ENCODE data around the gene CNN2. TPM values are rescaled to one million over a fixed set of nuclear protein-coding genes. Genes with fewer than 3 reads are reported as not detected.
A peak's percentile ranks its signal among the peaks of the same experiment; 100 is the strongest.

Gene CNN2
- total and polyA plus RNA-seq, 2 of the 13 experiments (the other 11 are each of a cell fraction or from before 2014, with no cell fraction given): 63.6 to 70.0 TPM

DNA sequence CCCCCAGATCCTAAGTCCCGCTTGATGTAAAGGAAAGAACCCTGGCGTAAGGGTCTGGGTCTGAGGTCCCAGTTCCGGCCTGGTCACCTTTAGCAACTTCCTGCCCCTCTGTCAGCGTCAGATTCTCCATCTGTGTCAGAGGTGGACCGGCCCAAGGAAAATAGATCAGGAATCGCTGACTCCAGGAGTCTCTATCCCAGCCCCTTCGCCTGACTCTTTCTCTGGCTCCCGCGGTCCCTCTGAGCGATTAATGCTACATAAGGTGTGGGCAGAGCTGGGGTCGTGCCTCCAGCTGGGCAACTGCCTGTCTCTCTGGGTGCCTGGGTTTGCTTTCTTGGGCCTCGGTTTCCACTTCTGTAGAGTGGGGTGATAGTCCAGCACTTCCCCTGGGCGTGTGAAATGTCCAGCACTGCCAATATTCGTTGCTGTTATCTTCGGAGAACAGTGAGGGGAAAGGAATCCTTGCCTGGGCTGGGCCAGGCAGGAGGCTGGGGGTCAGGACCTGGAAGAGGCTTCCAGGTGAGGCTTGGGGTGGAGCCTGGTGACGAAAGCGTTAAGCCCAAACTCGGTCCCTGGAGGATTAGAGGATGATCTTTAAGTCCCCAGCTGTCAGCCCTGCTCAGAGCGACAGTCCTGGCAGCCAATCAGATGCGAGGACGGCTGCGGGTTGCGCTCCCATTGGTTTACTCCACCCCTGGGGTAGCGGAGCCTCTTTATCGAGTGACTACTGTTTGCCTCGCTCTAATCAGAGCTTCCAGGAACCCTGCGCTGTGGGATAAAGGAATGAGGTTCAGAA lies 14.3 kb downstream of the CNN2 start (continued):
- TF ChIP-seq HMGXB3 (CRISPR knock-in tag; IDR thresholded peaks at IDR 0.05; ENCODE audit: borderline replicate concordance) (peak; percentile 37; the same call in 1 of the 2 replicates), CHCHD3 (CRISPR knock-in tag; IDR thresholded peaks at IDR 0.05) (0 out of 2 replicates have a peak, but pooled peaks have one; percentile 25), PHF5A (CRISPR knock-in tag; IDR thresholded peaks at IDR 0.05; ENCODE audit: low read depth, unreplicated experiment) (no peak), YY1 (IDR thresholded peaks at IDR 0.05; ENCODE audit: insufficient read depth, insufficient replicate concordance, low read depth, low read length) (no peak), CREM (IDR thresholded peaks at IDR 0.05) (peak; percentile 22; the same call in 1 of the 2 replicates), CREM (CRISPR knock-in tag; IDR thresholded peaks at IDR 0.05) (no peak), MLLT10 (CRISPR knock-in tag; IDR thresholded peaks at IDR 0.05) (no peak), NFKBIZ (CRISPR knock-in tag; IDR thresholded peaks at IDR 0.05) (no peak; the same call in 1 of the 2 replicates), DRAP1 (CRISPR knock-in tag; IDR thresholded peaks at IDR 0.05) (0 out of 2 replicates have a peak, but pooled peaks have one; percentile 6), RAD51 (IDR thresholded peaks at IDR 0.05; ENCODE audit: borderline replicate concordance) (no peak), ZNF10 (CRISPR knock-in tag; IDR thresholded peaks at IDR 0.05; ENCODE audit: borderline replicate concordance, low read depth) (no peak), ZNF557 (CRISPR knock-in tag; IDR thresholded peaks at IDR 0.05) (no peak), RCOR2 (CRISPR knock-in tag; IDR thresholded peaks at IDR 0.05) (peak; percentile 31; the same call in 1 of the 2 replicates), ZFX (CRISPR knock-in tag; IDR thresholded peaks at IDR 0.05; ENCODE audit: low read depth) (peak; percentile 36; the same call in 1 of the 2 replicates), ZNF563 (CRISPR knock-in tag; IDR thresholded peaks at IDR 0.05) (no peak), JARID2 (CRISPR knock-in tag; IDR thresholded peaks at IDR 0.05; ENCODE audit: insufficient replicate concordance) (no peak), CREB1 (IDR thresholded peaks at IDR 0.05) (peak; percentile 24; the same call in 1 of the 2 replicates), CREB1 (CRISPR knock-in tag; IDR thresholded peaks at IDR 0.05) (peak; percentile 72; the same call in 1 of the 2 replicates), MED1 (CRISPR knock-in tag; IDR thresholded peaks at IDR 0.05) (0 out of 2 replicates have a peak, but pooled peaks have one; percentile 28)
- TF ChIP-seq, protein P1, sequence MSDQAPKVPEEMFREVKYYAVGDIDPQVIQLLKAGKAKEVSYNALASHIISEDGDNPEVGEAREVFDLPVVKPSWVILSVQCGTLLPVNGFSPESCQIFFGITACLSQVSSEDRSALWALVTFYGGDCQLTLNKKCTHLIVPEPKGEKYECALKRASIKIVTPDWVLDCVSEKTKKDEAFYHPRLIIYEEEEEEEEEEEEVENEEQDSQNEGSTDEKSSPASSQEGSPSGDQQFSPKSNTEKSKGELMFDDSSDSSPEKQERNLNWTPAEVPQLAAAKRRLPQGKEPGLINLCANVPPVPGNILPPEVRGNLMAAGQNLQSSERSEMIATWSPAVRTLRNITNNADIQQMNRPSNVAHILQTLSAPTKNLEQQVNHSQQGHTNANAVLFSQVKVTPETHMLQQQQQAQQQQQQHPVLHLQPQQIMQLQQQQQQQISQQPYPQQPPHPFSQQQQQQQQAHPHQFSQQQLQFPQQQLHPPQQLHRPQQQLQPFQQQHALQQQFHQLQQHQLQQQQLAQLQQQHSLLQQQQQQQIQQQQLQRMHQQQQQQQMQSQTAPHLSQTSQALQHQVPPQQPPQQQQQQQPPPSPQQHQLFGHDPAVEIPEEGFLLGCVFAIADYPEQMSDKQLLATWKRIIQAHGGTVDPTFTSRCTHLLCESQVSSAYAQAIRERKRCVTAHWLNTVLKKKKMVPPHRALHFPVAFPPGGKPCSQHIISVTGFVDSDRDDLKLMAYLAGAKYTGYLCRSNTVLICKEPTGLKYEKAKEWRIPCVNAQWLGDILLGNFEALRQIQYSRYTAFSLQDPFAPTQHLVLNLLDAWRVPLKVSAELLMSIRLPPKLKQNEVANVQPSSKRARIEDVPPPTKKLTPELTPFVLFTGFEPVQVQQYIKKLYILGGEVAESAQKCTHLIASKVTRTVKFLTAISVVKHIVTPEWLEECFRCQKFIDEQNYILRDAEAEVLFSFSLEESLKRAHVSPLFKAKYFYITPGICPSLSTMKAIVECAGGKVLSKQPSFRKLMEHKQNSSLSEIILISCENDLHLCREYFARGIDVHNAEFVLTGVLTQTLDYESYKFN (CRISPR knock-in tag; conservative IDR thresholded peaks at IDR 0.05): 0 out of 2 replicates have a peak, but pooled peaks have one; percentile 31
- TF ChIP-seq, protein P2, sequence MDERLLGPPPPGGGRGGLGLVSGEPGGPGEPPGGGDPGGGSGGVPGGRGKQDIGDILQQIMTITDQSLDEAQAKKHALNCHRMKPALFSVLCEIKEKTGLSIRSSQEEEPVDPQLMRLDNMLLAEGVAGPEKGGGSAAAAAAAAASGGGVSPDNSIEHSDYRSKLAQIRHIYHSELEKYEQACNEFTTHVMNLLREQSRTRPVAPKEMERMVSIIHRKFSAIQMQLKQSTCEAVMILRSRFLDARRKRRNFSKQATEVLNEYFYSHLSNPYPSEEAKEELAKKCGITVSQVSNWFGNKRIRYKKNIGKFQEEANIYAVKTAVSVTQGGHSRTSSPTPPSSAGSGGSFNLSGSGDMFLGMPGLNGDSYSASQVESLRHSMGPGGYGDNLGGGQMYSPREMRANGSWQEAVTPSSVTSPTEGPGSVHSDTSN (CRISPR knock-in tag; IDR thresholded peaks at IDR 0.05): peak; percentile 98

Data from HepG2 (cell line).